PC-3 (cell line): ENCODE results near the gene IGHMBP2. TPM values are rescaled to one million over a fixed set of nuclear protein-coding genes. Genes with fewer than 3 reads are reported as not detected.

Source experiments
- ATAC-seq: fragments of 200-7000 bp; cut with Tn5 transposase; 2 replicates; pipeline ENCODE4 v1.9.1; 2020; ENCODE audit warnings: mild to moderate bottlenecking, moderate library complexity
- BruUV-seq: library from RNA; stranded (reverse); fragments of 400-500 nt; replicated peaks from 2 replicates; lab custom pipeline; 2021; lab: Mats Ljungman, UMichigan
- CTCF ChIA-PET: fragments of 300-600 bp; sonication (Branson Sonifier 250); formaldehyde crosslinking; loops from one replicate; lab custom pipeline; 2022; ENCODE audit warnings: antibody characterized with exemption; lab: Charles Lee
- POLR2A ChIA-PET: fragments of 300-600 bp; sonication (Branson Sonifier 250); formaldehyde crosslinking; loops from one replicate; lab custom pipeline; 2022; ENCODE audit warnings: antibody characterized with exemption; ENCODE audit not compliant: unreplicated experiment; lab: Charles Lee
- DNase-seq: peaks from one replicate; pipeline ENCODE4 v3.0.0-alpha.2; 2015
- H2AFZ ChIP-seq: fragments of 300-600 bp; sonication (generic); 2 replicates; pipeline ENCODE4 v1.6.0; 2016; ENCODE audit warnings: antibody characterized with exemption, low read length
- H3F3A ChIP-seq: fragments of 300-600 bp; sonication (generic); one replicate; pipeline ENCODE4 v1.6.0; 2017; ENCODE audit warnings: antibody characterized with exemption, low read length, control low read depth, mild to moderate bottlenecking; ENCODE audit not compliant: unreplicated experiment
- H3K27ac ChIP-seq: fragments of 300-600 bp; sonication (generic); 2 replicates; pipeline ENCODE4 v1.5.1; 2016; ENCODE audit warnings: mild to moderate bottlenecking, low read length
- H3K27me3 ChIP-seq: fragments of 300-600 bp; sonication (generic); 2 replicates; pipeline ENCODE4 v1.6.1; 2016; ENCODE audit warnings: low read length, mixed read lengths
- H3K36me3 ChIP-seq: fragments of 300-600 bp; sonication (generic); 2 replicates; pipeline ENCODE4 v1.6.1; 2016; ENCODE audit warnings: low read depth, mixed run types, low read length, mixed read lengths
- H3K4me1 ChIP-seq: fragments of 300-600 bp; sonication (generic); 2 replicates; pipeline ENCODE4 v1.5.1; 2016; ENCODE audit warnings: low read length; ENCODE audit not compliant: insufficient read depth
- H3K4me2 ChIP-seq: fragments of 300-600 bp; sonication (generic); 2 replicates; pipeline ENCODE4 v1.6.0; 2016; ENCODE audit warnings: low read length
- H3K4me3 ChIP-seq: fragments of 300-600 bp; sonication (generic); 2 replicates; pipeline ENCODE4 v1.5.1; 2016; ENCODE audit warnings: mild to moderate bottlenecking, low read length, mixed read lengths
- H3K79me2 ChIP-seq: fragments of 300-600 bp; sonication (generic); 2 replicates; pipeline ENCODE4 v1.6.1; 2017; ENCODE audit warnings: low read length, mixed read lengths
- H3K9ac ChIP-seq: fragments of 300-600 bp; sonication (generic); 2 replicates; pipeline ENCODE4 v1.6.0; 2016; ENCODE audit warnings: mild to moderate bottlenecking, low read length
- H3K9me2 ChIP-seq: fragments of 300-600 bp; sonication (generic); replicated peaks from 2 replicates; pipeline ENCODE4 v1.6.1; 2016; ENCODE audit warnings: mixed run types, low read length, mixed read lengths
- H3K9me3 ChIP-seq: fragments of 300-600 bp; sonication (generic); 2 replicates; pipeline ENCODE4 v1.6.1; 2016; ENCODE audit warnings: low read length, mixed read lengths
- H4K20me1 ChIP-seq: fragments of 300-600 bp; sonication (generic); 2 replicates; pipeline ENCODE4 v1.6.1; 2016; ENCODE audit warnings: low read length, mixed read lengths
- EZH2 ChIP-seq: fragments of 300-600 bp; sonication (generic); IDR thresholded peaks from one replicate; pipeline ENCODE4 v1.6.1; 2017; ENCODE audit warnings: antibody characterized with exemption, mild to moderate bottlenecking, low read length; ENCODE audit not compliant: unreplicated experiment
- EZH2phosphoT487 ChIP-seq: fragments of 300-600 bp; sonication (generic); IDR thresholded peaks from 2 replicates; pipeline ENCODE4 v1.6.1; 2018; ENCODE audit warnings: mild to moderate bottlenecking, antibody characterized with exemption, low read length, borderline replicate concordance
- intact Hi-C: fragments of 100-400 bp; cut with micrococcal nuclease; formaldehyde crosslinking; loops from 2 replicates; pipeline ENCODE4 v1.9.0; 2023
- total RNA-seq: library from RNA; depleted of rRNA; stranded (reverse); fragments of >200 nt; gene quantifications from 2 replicates; pipeline ENCODE4 v1.2.3, GENCODE V29; 2014
- TF ChIP-seq, protein P1 (sequence below): fragments of 300-600 bp; sonication (generic); conservative IDR thresholded peaks from 2 replicates; pipeline ENCODE4 v1.5.1; 2017; ENCODE audit warnings: antibody characterized with exemption, low read depth, mild to moderate bottlenecking, low read length

IGHMBP2 gene
- total RNA-seq, 1 experiment from 2014 or later, result 20.5 TPM

DNA sequence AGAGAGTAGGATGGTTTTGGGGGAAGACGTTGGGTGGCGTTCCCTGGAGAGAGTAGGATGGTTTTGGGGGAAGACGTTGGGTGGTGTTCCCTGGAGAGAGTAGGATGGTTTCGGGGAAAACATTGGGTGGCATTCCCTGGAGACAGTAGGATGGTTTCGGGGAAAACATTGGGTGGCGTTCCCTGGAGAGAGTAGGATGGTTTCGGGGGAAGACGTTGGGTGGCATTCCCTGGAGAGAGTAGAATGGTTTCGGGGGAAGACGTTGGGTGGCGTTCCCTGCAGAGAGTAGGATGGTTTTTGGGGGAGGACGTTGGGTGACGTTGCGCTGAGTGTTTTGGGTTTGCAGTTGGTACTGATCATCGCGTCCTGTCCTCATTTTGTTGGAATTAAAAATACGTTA, 28.2 kb downstream of the IGHMBP2 start:
- ChIA-PET CTCF (no interaction called here), POLR2A (no interaction called here)
- Histone ChIP-seq H3F3A (no peaks in the 10 kb centered on the region), H3K27ac (no peak overlapping the region), H3K4me1 (no peaks in the 10 kb centered on the region), H3K4me3 (no peak overlapping the region), H4K20me1 (no peaks in the 10 kb centered on the region), H2AFZ (no peak overlapping the region), H3K36me3 (peaks cover 44% of the 10 kb centered on the region; the same call in 1 of the 2 replicates), H3K79me2 (no peaks in the 10 kb centered on the region), H3K9me3 (no peaks in the 10 kb centered on the region), H3K27me3 (no peaks in the 10 kb centered on the region), H3K4me2 (no peak overlapping the region), H3K9me2 (no peaks in the 10 kb centered on the region), H3K9ac (no peak overlapping the region)
- ATAC-seq (no peak), DNase-seq (no peak)
- intact Hi-C loops, result no loop called here
- BruUV-seq, result no TSS peak
- TF ChIP-seq EZH2phosphoT487 (no peak), EZH2 (no peak)
- TF ChIP-seq, protein P1, sequence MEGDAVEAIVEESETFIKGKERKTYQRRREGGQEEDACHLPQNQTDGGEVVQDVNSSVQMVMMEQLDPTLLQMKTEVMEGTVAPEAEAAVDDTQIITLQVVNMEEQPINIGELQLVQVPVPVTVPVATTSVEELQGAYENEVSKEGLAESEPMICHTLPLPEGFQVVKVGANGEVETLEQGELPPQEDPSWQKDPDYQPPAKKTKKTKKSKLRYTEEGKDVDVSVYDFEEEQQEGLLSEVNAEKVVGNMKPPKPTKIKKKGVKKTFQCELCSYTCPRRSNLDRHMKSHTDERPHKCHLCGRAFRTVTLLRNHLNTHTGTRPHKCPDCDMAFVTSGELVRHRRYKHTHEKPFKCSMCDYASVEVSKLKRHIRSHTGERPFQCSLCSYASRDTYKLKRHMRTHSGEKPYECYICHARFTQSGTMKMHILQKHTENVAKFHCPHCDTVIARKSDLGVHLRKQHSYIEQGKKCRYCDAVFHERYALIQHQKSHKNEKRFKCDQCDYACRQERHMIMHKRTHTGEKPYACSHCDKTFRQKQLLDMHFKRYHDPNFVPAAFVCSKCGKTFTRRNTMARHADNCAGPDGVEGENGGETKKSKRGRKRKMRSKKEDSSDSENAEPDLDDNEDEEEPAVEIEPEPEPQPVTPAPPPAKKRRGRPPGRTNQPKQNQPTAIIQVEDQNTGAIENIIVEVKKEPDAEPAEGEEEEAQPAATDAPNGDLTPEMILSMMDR, result no peak

DNA sequence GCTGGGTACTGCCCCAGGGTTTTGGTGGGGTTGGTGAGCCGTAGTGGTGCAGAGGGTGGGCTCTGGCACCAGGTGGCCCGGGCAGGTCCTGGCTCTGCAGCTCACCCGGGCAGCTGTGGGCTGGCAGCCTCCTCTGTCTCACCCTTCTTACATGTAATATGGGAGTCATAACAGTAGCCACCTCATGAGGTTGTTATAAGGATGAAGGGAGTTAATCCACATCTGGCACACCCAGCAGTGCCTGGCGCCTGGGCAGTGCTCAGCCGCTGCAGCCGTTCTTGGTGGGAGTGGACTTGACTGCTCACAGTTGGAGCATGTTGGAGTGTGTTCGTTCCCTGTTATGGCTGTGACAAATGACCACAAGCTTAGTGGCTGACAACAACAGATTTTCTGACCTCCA, 28.7 kb downstream of the IGHMBP2 start:
- no peaks in the 10 kb centered on the region for H3K79me2 ChIP-seq
- intact Hi-C loops, result no loop called here
- H3K4me1 ChIP-seq, result no peaks in the 10 kb centered on the region
- H3K9ac ChIP-seq, result no peak overlapping the region
- ChIA-PET POLR2A (no interaction called here), CTCF (interaction anchor here (0.6 kb wide), 1 partner anchor 143 kb away, joined by 3 read pairs; no protein-coding TSS in a partner anchor)
- no peak overlapping the region for H3K4me3 ChIP-seq
- no peaks in the 10 kb centered on the region for H3K9me3 ChIP-seq
- no TSS peak for BruUV-seq
- no peaks in the 10 kb centered on the region for H3K9me2 ChIP-seq
- TF ChIP-seq EZH2phosphoT487 (no peak), EZH2 (no peak)
- TF ChIP-seq, protein P1, result no peak
- DNase-seq (no peak), ATAC-seq (no peak)
- H2AFZ ChIP-seq, result no peak overlapping the region
- peaks cover 48% of the 10 kb centered on the region; the same call in 1 of the 2 replicates for H3K36me3 ChIP-seq
- no peaks in the 10 kb centered on the region for H3K27me3 ChIP-seq
- H3K4me2 ChIP-seq, result no peak overlapping the region
- H3F3A ChIP-seq, result no peaks in the 10 kb centered on the region
- no peaks in the 10 kb centered on the region for H4K20me1 ChIP-seq
- no peak overlapping the region for H3K27ac ChIP-seq

DNA sequence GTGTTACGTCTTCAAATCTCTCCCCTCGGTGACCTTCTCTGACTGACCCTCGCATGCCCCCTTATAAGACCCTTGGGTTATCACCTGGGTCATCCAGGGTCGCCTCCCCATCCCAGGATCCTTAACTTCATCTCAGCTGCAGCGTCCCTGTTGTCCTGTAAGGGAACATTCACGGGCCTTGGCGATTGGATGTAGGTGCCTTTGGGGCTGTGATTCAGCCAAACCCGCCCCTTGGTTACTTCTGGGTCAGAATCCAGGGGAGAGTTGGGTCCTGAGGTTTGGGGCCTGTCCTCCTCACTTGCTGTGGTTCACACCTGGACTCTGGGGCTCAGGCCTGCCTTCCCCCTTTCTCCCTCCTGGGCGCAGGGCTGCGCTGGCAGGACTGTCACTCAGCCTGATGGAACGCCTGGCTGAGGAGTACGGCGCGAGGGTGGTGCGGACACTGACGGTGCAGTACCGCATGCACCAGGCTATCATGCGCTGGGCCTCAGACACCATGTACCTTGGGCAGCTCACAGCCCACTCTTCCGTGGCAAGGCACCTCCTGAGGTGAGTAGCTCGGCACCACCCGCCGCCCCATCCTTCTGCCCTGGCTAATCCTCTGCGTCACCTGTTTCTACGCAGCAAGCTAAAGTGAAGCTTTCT, 29.4 kb downstream of the IGHMBP2 start:
- BruUV-seq, result no TSS peak

More for the DNA sequence above, 29.4 kb downstream of the IGHMBP2 start:
- intact Hi-C loops, result no loop called here
- Histone ChIP-seq H3K27me3 (no peaks in the 10 kb centered on the region), H4K20me1 (no peaks in the 10 kb centered on the region), H3K4me1 (no peaks in the 10 kb centered on the region), H3K4me3 (no peak overlapping the region), H3K9me2 (no peaks in the 10 kb centered on the region), H3K27ac (no peak overlapping the region), H3F3A (no peaks in the 10 kb centered on the region), H2AFZ (no peak overlapping the region), H3K36me3 (peaks cover 49% of the 10 kb centered on the region; the same call in 1 of the 2 replicates), H3K9ac (no peak overlapping the region), H3K4me2 (no peak overlapping the region), H3K9me3 (no peaks in the 10 kb centered on the region), H3K79me2 (no peaks in the 10 kb centered on the region)
- no peak for DNase-seq
- POLR2A ChIA-PET, result no interaction called here
- TF ChIP-seq EZH2phosphoT487 (no peak), EZH2 (no peak)
- TF ChIP-seq, protein P1, result no peak
- no peak for ATAC-seq
- CTCF ChIA-PET, result interaction anchor here (0.6 kb wide), 1 partner anchor 143 kb away, joined by 3 read pairs; no protein-coding TSS in a partner anchor
